CD4-positive, alpha-beta T cell treated with Interleukin-21 for 1 hour (primary cell): ENCODE data around the gene CZIB.
"Not testable (repeated sequence)": the region's sequence is repeated elsewhere in the genome, so short reads cannot be mapped to it uniquely, and the experiment has no call there.

Source experiments
- DNase-seq: peaks from one replicate; pipeline ENCODE4 v3.0.0-alpha.2; 2020

Gene CZIB

GRCh38 chr1:53188099-53188498 lies 32.3 kb downstream of the CZIB start:
- no peak for DNase-seq

- no peak for DNase-seq
Measured at GRCh38 chr1:53187401-53187800, 33.0 kb downstream of the CZIB start.

GRCh38 chr1:53186533-53186932 lies 33.9 kb downstream of the CZIB start:
- no peak for DNase-seq

GRCh38 chr1:53185955-53186297 lies 34.5 kb downstream of the CZIB start:
- DNase-seq = not testable (repeated sequence)

GRCh38 chr1:53183095-53183990 lies 37.1 kb downstream of the CZIB start:
- no peak for DNase-seq

- no peak for DNase-seq
Measured at GRCh38 chr1:53182716-53183094, 37.7 kb downstream of the CZIB start.

- peak; percentile 80 for DNase-seq
Measured at GRCh38 chr1:53182111-53182593, 38.3 kb downstream of the CZIB start.

GRCh38 chr1:53180951-53181350 lies 39.5 kb downstream of the CZIB start:
- no peak for DNase-seq

- DNase-seq = no peak
Measured at GRCh38 chr1:53180226-53180625, 40.2 kb downstream of the CZIB start.

GRCh38 chr1:53176452-53177208 lies 43.8 kb downstream of the CZIB start:
- no peak for DNase-seq

GRCh38 chr1:53174971-53175913 lies 45.2 kb downstream of the CZIB start:
- DNase-seq = no peak

GRCh38 chr1:53172426-53173128 lies 47.9 kb downstream of the CZIB start:
- DNase-seq = peak; percentile 11

GRCh38 chr1:53166912-53167311 lies 53.5 kb downstream of the CZIB start:
- no peak for DNase-seq

- no peak for DNase-seq
Measured at GRCh38 chr1:53166366-53166765, 54.1 kb downstream of the CZIB start.

- DNase-seq = no peak
Measured at GRCh38 chr1:53165408-53165961, 54.9 kb downstream of the CZIB start.
